Inferior parietal cortex (tissue), 1 donor: ENCODE results near the gene TNFSF12.

ENCODE experiments used
- DNase-seq: peaks from one replicate; pipeline ENCODE4 v3.0.0-alpha.2; 2016; ENCODE audit errors: extremely low spot score

TNFSF12 gene

DNA sequence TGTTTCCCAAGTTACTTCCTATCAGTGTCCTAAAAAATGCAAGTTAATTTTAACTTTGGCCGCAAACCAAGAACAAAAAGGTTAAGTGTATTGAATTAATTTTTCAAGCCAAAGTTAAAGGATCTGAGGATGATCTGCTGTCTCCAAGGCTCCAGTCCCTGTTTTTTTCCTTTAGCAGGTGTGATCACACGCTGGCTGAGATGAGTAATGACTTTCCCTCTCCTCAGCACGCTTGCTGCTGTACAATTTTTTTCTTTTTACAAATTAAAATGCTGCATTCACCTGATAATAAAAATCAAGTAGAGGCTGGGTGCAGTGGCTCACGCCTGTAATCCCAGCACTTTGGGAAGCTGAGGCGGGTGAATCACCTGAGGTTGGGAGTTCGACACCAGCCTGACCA lies 3.9 kb upstream of the TNFSF12 start:
- DNase-seq: no peak

DNA sequence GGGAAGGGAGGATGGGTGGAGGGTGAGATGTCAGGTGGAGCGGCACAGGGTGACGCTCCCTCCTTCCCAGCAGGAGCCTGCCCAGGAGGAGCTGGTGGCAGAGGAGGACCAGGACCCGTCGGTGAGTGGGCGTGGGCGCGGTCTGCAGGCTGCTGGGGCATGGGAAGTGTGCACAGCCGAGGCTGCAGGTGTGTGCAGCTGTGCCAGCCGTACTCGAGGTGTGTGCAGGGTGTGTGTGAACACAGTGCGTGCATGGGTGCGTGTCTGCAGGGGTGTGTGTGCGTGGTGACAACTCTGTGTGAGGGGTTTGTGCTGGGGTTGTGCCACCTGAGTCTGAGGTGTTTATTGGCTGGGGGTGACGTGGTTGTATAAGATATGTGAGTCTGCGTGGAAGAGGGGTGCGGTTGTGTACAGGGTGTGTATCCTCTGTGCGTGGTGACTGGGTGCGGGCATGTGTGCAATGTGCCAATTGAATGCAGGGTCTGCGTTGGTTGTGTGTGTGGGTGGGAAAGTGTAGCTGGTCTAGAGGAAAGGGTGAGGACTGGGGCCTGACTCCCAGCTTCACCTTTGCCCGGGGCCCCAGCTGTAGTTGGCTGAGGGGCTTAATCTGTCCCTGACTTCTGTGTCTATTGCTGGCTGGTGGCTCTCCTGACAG lies 670 bp downstream of the TNFSF12 start:
- no peak for DNase-seq

DNA sequence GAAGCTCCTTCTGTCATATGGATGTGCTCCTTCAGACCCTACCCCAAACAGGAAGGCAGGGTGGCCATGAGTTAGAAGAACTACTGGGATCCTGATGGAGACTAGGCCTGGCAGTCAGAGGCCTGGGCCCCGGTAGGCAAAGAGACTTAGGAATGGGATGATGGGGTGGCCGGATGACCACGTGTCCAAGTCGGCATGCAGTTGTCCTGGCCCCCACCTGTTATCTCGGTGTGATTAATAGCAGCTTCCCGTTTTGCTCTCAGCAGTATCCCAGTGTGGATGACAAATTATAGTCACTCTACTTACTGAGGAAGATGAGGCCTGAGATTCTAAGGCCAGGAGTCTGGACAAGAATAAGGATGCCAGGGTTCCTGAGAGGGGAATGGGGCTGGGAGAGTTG lies 1.5 kb downstream of the TNFSF12 start:
- no peak for DNase-seq

DNA sequence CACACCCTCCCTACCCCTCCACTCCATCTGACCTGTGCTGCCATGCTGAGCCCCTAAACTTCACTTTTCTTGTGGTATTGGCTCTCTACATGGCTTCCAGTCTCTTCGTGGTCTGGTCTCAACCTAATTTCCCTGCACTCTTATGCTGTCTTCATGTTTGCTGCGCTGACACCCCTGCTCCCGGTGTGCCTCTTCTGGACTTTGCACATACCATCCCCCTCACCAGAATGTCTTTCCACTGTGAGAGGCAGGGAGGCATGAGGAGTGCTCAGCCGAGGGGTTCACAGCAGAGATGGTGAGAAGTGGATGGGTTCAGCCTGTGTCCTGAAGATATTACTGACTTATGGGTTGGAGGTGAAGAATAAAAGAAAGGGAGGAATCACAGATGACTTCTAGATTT lies 2.5 kb downstream of the TNFSF12 start:
- DNase-seq: no peak

DNA sequence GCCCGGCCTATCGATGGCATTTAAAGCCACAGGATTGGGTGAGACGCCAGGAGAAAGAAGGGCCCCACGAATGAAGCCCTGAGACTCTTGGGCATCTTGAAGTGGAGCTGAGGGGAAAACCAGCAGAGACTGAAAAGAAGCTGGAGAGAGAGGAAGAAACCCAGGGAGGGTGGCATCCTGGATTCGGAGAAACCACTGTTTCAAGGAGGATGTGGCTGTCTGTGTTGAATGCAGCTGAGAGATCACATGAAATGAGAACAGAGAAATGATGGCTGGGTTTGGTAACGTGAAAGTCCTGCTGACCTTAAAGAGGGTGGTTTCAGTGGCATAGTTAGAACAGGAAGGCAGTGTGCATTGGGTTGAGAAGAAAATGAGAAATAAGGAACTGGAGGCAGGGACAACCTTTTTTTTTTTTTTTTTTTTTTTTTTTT lies 3.8 kb downstream of the TNFSF12 start:
- DNase-seq: peak; percentile 9

DNA sequence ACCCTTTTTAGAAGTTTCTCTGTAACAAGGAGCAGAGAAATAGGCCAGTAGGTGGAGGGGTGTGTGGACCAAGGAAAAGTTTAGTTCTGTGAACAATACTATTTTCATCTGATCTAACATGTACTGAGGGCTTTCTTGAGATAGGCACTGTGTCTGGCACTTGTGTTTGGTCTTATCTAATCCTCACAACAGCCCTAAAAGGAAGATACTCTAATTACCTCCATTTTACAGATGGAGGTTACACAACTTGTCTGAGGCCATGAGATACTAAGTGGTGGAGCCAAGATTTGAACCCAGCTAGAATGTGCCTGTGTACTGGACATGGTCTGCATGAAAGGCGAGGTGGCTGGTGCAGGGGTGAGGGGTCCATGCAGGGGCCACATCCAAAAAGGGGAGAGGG lies 4.5 kb downstream of the TNFSF12 start:
- no peak for DNase-seq

DNA sequence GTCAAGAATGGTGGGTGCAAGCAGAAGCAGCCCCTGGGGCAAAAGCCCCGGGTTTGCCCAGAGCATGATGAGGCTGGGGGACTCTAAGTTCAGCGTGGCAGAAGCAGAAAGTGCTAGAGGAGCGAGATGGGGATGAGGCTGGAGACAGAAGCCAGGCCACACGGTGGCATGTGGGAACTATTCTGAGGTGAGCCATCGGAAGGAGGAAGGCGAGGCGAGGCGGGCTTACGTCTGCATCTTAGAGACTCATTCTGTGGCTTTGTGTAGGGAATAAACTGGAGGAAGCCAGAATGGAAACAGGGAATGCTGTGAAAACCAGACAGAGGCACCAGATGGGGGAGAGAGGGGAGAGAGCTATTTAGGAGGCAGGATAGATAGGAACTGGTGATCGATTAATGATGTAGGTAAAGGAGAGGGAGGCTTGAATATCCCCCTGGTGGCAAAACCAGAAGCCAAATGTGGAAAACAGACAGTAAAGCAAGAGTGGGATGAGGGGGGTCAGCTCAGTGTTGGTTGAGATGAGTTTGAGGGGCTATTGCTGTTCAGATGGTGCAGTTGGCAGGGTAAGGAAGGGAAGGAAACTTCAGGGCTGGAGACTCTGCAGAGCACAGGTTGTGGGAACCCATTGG lies 6.6 kb downstream of the TNFSF12 start:
- no peak for DNase-seq

DNA sequence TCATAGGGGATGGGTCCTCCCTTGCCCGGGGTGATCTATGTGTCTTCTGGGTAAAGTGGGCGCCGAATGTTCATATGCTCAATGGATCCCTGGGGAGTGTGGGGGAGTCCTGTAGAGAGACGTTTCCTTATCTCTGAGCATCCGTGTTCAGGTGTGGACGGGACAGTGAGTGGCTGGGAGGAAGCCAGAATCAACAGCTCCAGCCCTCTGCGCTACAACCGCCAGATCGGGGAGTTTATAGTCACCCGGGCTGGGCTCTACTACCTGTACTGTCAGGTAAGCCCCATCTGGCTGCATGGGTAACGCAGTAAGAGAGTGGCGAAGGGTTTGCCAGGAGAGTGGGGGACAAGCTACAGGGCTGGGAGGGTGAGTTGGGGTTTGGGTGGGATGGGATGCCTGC lies 7.8 kb downstream of the TNFSF12 start:
- no peak for DNase-seq

DNA sequence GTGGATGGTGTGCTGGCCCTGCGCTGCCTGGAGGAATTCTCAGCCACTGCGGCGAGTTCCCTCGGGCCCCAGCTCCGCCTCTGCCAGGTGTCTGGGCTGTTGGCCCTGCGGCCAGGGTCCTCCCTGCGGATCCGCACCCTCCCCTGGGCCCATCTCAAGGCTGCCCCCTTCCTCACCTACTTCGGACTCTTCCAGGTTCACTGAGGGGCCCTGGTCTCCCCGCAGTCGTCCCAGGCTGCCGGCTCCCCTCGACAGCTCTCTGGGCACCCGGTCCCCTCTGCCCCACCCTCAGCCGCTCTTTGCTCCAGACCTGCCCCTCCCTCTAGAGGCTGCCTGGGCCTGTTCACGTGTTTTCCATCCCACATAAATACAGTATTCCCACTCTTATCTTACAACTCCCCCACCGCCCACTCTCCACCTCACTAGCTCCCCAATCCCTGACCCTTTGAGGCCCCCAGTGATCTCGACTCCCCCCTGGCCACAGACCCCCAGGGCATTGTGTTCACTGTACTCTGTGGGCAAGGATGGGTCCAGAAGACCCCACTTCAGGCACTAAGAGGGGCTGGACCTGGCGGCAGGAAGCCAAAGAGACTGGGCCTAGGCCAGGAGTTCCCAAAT lies 8.4 kb downstream of the TNFSF12 start:
- no peak for DNase-seq

DNA sequence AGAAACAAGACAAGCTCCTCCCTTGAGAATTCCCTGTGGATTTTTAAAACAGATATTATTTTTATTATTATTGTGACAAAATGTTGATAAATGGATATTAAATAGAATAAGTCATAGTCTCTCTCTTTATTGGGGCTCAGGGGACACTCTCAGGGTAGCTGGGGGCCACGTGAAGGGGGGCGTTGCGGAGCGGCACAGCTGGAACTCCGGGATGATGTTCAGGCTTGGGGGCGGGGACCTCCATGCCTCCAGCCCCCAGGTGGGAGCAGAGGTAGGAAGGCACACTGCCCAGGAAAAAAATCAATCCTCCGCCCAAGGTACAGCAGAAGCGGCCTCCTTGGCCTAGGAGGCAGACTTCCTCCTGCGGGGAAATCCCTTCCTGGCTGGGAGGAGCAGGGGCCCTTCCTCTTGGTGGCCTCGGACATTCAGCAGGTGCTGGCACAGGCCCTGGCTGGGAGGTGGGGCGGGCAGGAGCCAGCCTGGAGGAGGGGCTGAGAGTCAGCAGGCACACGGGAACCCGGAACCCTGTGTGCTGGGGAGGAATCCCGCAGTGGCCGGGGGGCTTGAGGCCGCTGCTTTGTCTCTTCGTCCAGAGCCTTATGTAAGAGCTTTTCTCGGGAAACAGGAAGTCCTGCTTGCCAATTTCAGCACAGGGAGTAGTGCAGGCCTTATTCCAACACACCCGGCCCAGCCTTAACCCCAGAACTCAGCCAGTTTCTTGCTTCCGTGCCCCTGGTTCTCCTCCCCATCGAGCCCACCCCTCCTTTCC lies 9.1 kb downstream of the TNFSF12 start:
- DNase-seq: peak; percentile 65

DNA sequence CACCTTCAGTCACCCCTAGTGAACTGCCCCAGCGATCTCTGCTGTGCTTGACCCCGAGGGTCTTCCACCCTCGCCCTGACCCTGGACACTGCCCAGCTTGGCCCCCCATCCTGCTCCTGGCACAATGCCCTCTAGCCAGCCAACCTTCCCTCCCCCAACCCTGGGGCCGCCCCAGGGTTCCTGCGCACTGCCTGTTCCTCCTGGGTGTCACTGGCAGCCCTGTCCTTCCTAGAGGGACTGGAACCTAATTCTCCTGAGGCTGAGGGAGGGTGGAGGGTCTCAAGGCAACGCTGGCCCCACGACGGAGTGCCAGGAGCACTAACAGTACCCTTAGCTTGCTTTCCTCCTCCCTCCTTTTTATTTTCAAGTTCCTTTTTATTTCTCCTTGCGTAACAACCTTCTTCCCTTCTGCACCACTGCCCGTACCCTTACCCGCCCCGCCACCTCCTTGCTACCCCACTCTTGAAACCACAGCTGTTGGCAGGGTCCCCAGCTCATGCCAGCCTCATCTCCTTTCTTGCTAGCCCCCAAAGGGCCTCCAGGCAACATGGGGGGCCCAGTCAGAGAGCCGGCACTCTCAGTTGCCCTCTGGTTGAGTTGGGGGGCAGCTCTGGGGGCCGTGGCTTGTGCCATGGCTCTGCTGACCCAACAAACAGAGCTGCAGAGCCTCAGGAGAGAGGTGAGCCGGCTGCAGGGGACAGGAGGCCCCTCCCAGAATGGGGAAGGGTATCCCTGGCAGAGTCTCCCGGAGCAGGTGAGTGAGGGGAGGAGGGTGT lies 9.9 kb downstream of the TNFSF12 start, which contains the start of gene TNFSF13:
TSS of gene TNFSF13 (plus strand) at position 207 of the 776 bp plus-strand sequence. CDS start at position 497, 290 bp downstream.
- DNase-seq: no peak

DNA sequence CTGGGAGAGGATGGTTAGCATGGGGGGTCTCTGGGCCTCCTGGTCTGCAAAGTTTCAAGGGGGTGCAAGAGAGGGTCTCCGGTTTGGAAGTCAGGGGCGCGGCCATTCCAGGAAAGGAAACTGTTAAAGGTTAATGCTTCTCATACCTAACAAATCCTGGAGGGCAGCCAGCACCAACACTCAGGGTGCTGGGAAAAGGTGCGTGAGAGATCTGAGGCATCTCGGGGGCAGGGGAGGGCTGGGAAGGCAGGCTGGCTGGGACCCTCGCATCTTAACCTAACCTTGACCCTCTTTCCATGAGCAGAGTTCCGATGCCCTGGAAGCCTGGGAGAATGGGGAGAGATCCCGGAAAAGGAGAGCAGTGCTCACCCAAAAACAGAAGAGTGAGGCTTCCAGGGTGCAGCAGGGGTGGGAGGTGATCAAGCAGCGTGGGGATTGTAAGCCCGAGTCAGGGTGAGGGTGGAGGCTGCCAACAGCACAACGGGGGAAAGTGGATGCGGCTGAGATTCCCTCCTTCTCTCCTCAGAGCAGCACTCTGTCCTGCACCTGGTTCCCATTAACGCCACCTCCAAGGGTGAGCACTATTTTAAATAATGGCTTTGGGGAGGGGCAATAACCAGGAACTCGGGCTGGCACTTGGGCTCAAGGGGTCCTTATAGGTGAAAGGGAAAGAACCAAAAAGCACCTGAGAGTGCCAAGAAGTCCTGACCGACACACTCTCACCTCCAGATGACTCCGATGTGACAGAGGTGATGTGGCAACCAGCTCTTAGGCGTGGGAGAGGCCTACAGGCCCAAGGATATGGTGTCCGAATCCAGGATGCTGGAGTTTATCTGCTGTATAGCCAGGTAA lies 10.7 kb downstream of the TNFSF12 start:
- DNase-seq: no peak

DNA sequence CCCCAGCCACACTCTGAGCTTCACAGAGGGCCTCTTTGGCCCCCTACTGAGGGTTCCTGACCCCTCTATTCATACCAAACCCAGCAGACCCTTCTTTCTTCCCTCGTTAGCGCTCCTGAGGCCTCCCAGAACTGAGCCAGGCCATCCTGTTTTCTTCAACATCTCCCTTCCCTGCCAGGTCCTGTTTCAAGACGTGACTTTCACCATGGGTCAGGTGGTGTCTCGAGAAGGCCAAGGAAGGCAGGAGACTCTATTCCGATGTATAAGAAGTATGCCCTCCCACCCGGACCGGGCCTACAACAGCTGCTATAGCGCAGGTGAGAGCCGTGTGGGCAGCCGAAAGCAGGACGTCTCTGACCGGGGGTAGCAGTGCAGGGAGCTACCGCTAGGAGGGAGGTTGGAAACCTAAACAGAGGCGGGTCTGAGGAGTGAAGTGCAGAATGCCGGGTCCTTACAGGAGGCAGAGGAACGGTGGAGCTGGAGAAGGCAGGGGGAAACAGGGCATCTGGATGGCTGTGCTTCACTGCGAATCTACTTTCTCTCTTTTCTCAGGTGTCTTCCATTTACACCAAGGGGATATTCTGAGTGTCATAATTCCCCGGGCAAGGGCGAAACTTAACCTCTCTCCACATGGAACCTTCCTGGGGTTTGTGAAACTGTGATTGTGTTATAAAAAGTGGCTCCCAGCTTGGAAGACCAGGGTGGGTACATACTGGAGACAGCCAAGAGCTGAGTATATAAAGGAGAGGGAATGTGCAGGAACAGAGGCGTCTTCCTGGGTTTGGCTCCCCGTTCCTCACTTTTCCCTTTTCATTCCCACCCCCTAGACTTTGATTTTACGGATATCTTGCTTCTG lies 11.5 kb downstream of the TNFSF12 start:
- DNase-seq: no peak

DNA sequence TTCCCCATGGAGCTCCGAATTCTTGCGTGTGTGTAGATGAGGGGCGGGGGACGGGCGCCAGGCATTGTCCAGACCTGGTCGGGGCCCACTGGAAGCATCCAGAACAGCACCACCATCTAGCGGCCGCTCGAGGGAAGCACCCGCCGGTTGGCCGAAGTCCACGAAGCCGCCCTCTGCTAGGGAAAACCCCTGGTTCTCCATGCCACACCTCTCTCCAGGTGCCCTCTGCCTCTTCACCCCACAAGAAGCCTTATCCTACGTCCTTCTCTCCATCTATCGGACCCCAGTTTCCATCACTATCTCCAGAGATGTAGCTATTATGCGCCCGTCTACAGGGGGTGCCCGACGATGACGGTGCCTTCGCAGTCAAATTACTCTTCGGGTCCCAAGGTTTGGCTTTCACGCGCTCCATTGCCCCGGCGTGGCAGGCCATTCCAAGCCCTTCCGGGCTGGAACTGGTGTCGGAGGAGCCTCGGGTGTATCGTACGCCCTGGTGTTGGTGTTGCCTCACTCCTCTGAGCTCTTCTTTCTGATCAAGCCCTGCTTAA lies 12.2 kb downstream of the TNFSF12 start:
- peak; percentile 78 for DNase-seq

DNA sequence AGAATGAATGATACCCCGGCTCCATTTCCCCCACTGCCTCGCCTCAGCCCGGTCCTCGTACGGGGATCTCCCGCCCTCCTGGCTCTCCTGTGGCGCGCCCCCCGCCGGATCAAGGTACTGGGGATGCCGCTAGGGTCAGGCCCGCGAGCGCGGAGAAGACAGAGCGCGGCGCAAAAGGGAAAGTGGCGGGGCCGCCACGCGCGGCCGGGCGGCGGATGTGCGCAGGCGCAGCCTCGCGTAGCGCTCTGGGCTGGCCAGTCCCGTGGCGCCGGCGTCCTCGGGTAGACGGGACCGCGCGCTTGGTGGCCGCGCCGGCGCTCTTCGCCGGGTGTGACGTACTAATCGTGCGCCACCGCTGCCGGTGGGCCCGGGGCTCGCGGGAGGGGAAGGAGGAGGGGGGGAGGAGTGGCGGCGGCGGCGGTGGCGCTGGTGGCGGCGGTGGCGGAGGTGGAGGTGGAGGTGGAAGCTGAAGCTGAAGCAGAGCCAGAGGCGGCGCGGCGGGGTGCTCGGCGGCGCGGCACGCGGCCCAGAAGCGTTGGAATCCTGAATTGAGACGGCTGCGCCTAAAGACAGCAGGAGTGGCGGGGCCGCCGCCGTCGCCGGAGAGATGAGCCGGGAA lies 12.8 kb downstream of the TNFSF12 start, which contains the start of gene SENP3:
TSS of gene SENP3 (plus strand) at position 331 of the 619 bp plus-strand sequence. CDS start 1,158 bp downstream, outside the sequence.
- DNase-seq: peak; percentile 89

DNA sequence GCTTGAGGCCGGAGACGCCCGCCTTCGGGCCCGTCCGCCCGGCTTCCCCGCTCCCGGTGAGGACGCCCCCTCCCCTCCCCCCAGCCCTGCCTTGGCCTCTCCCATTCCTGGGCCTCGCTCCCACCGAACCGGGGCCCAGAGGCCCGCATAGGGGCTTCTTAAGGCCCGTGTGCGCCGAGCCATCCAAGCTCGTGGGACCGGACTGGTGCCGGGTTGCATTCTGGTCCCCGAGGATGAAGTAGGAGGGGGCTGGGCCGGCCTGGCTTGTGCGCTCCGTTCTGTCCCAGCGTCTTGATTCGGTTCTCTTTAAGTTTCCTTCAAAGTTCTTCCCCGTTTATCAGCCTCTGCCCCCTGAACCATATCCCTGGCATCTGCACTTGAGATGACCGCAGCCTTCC lies 13.3 kb downstream of the TNFSF12 start:
- DNase-seq: no peak

DNA sequence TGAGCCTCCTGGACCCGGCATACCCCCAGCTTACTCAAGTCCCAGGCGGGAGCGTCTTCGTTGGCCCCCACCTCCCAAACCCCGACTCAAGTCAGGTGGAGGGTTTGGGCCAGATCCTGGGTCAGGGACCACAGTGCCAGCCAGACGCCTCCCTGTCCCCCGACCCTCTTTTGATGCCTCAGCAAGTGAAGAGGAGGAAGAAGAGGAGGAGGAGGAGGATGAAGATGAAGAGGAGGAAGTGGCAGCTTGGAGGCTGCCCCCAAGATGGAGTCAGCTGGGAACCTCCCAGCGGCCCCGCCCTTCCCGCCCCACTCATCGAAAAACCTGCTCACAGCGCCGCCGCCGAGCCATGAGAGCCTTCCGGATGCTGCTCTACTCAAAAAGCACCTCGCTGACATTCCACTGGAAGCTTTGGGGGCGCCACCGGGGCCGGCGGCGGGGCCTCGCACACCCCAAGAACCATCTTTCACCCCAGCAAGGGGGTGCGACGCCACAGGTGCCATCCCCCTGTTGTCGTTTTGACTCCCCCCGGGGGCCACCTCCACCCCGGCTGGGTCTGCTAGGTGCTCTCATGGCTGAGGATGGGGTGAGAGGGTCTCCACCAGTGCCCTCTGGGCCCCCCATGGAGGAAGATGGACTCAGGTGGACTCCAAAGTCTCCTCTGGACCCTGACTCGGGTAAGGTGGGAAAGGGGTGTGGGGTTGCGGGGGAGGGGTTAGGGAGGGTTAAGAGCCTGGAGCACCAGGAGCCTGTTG lies 14.4 kb downstream of the TNFSF12 start:
- DNase-seq: no peak

DNA sequence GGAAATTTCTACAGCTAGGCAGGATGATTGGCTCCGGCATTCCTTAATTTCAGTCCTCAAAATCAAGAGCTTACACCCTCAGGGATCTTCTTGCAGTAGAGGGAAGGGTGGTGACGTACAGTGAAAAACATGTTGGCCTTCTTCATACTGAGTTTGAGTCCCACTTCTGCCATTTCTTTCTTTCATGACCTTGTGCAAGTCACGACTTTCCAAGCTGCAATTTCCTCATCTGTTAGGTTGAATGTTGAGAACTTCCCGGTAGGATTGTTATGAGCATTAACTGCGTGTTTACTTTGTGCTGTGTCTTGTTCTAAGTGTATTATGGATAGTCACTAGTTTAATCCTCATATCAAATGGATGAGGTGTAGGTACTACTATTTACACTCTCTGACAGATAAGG lies 20.7 kb downstream of the TNFSF12 start:
- DNase-seq: no peak
